ENCODE results near the gene C1orf74. TPM values are rescaled to one million over a fixed set of nuclear protein-coding genes. Genes with fewer than 3 reads are reported as not detected.

Gene C1orf74
- polyA plus RNA-seq, 1 of the 3 experiments (the other 2 are of a cell fraction) = 1.5 TPM

DNA sequence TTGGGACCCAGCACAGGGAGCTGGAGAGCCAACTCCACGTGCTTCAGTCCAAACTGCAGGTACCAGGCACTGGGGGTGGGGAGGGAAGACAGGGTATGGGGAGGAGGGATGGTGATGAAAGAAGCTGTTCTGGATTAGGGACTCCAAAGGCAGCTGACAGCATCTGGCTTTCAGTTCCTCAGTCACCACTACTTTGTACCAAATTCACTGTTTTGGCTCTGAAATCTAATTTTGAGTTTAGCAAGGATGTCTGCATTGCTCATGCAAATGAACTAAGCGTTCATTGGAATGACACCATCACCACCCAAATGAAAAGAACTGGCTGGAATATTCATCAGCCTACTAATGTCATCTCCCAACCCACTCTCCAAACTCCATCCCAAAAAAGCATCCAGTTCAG lies 8.7 kb downstream of the C1orf74 start (continued):
- TF ChIP-seq, protein P1, sequence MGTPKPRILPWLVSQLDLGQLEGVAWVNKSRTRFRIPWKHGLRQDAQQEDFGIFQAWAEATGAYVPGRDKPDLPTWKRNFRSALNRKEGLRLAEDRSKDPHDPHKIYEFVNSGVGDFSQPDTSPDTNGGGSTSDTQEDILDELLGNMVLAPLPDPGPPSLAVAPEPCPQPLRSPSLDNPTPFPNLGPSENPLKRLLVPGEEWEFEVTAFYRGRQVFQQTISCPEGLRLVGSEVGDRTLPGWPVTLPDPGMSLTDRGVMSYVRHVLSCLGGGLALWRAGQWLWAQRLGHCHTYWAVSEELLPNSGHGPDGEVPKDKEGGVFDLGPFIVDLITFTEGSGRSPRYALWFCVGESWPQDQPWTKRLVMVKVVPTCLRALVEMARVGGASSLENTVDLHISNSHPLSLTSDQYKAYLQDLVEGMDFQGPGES (IDR thresholded peaks at IDR 0.05; ENCODE audit: low read depth, low read length) = no peak
- TF ChIP-seq, protein P2, sequence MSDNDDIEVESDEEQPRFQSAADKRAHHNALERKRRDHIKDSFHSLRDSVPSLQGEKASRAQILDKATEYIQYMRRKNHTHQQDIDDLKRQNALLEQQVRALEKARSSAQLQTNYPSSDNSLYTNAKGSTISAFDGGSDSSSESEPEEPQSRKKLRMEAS (IDR thresholded peaks at IDR 0.05; ENCODE audit: low read depth) = no peak
- TF ChIP-seq, protein P3, sequence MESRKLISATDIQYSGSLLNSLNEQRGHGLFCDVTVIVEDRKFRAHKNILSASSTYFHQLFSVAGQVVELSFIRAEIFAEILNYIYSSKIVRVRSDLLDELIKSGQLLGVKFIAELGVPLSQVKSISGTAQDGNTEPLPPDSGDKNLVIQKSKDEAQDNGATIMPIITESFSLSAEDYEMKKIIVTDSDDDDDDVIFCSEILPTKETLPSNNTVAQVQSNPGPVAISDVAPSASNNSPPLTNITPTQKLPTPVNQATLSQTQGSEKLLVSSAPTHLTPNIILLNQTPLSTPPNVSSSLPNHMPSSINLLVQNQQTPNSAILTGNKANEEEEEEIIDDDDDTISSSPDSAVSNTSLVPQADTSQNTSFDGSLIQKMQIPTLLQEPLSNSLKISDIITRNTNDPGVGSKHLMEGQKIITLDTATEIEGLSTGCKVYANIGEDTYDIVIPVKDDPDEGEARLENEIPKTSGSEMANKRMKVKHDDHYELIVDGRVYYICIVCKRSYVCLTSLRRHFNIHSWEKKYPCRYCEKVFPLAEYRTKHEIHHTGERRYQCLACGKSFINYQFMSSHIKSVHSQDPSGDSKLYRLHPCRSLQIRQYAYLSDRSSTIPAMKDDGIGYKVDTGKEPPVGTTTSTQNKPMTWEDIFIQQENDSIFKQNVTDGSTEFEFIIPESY (IDR thresholded peaks at IDR 0.05; ENCODE audit: borderline replicate concordance, low read depth) = no peak
- TF ChIP-seq, protein P4, sequence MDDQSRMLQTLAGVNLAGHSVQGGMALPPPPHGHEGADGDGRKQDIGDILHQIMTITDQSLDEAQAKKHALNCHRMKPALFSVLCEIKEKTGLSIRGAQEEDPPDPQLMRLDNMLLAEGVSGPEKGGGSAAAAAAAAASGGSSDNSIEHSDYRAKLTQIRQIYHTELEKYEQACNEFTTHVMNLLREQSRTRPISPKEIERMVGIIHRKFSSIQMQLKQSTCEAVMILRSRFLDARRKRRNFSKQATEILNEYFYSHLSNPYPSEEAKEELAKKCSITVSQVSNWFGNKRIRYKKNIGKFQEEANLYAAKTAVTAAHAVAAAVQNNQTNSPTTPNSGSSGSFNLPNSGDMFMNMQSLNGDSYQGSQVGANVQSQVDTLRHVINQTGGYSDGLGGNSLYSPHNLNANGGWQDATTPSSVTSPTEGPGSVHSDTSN (IDR thresholded peaks at IDR 0.05) = no peak
- no peak for TF ChIP-seq EP300 (IDR thresholded peaks at IDR 0.05; ENCODE audit: borderline replicate concordance in 1 of 2, low read depth in 1 of 2, low read length in 1 of 2)

DNA sequence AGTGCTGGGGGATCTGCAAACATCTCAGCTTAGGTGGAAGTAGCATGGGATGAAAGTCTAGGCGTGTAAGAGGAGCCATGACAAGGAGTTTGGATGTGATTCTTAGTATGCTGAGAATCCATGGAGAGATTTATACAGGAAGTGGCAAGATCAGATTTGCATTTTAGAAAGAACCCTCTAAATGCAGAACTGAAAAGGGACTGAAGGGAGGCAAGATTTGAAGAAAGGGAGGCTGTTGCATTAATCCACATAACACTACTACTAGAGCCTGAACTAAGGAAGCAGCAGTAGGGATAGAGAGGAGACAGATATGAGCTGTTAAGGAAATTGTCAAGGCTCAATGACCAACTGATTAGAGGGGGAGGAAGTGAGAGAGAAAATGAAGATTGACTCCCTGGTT lies 9.8 kb downstream of the C1orf74 start:
- H3K79me2 ChIP-seq (ENCODE audit: insufficient read depth) = no peaks in the 10 kb centered on the region
- H4K20me1 ChIP-seq (ENCODE audit: insufficient read depth) = no peaks in the 10 kb centered on the region
- no peak for DNase-seq
- TF ChIP-seq ELF1 (IDR thresholded peaks at IDR 0.05) = no peak
- no peak overlapping the region for H3K27ac ChIP-seq (ENCODE audit: low read depth in 2 of 2, low read length in 1 of 2)
- peaks cover 17% of the 10 kb centered on the region for H3F3A ChIP-seq (replicated peaks; ENCODE audit: insufficient read depth)
- peaks cover 0 to 2% of the 10 kb centered on the region in 2 experiments for H3K36me3 ChIP-seq (replicated peaks in 1 of 2; ENCODE audit: control insufficient read depth in 1 of 2, insufficient read depth in 2 of 2, low read length in 1 of 2)
- no peak overlapping the region for H2AFZ ChIP-seq (ENCODE audit: low read depth)
- no peaks in the 10 kb centered on the region for H3K9me2 ChIP-seq
- H3K4me2 ChIP-seq = no peak overlapping the region
- H3K9me3 ChIP-seq = no peaks in the 10 kb centered on the region
- peaks cover 13 to 15% of the 10 kb centered on the region in 2 experiments; a peak in 3 of 4 replicates for H3K4me1 ChIP-seq (ENCODE audit: control insufficient read depth in 1 of 2, insufficient read depth in 2 of 2, low read depth in 1 of 2, low read length in 1 of 2)
- no peak overlapping the region for H3K9ac ChIP-seq
- H3K4me3 ChIP-seq (ENCODE audit: low read depth in 2 of 2, low read length in 1 of 2) = no peak overlapping the region
- ChIA-PET CTCF (interaction anchor here (0.7 to 2.3 kb wide), 3 partner anchors 40 to 518 kb away, joined by 3 to 6 read pairs (median 3); no protein-coding TSS in a partner anchor), POLR2A (no interaction called here)
- H3K27me3 ChIP-seq (ENCODE audit: insufficient read depth) = no peaks in the 10 kb centered on the region
- 73% methylated on average over 1 of the region's 1 CpG for WGBS (ENCODE audit: low lambda C conversion rate)

DNA sequence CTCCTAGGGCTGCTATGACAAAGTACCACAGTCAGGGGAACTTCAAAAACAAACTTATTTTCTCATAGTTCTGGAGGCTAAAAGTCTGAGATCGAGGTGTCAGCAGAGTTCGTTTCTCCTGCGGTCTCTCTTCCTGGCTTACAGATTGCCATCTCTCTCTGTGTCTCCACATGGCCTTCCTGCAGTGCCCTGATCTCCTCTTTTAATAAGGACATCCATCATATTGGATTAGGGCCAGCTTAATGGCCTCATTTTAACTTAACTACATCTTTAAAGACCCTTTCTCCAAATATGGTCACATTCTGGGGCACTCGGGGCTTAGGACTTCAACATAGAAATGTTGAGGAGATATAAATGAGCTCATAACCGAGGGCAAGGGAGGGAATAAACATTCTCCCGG lies 12.2 kb downstream of the C1orf74 start:
- 37% methylated on average over 6 of the region's 6 CpGs for WGBS (ENCODE audit: low lambda C conversion rate)

More for the DNA sequence above, 12.2 kb downstream of the C1orf74 start:
- ChIA-PET POLR2A (interaction anchor here (1.3 kb wide), 1 partner anchor 11 kb away, joined by 3 read pairs; no protein-coding TSS in a partner anchor), CTCF (interaction anchor here (1.2 to 1.5 kb wide), 2 partner anchors 12 to 79 kb away, joined by 3 to 4 read pairs; no protein-coding TSS in a partner anchor)
- Histone ChIP-seq H3K9me3 (no peaks in the 10 kb centered on the region), H3K36me3 (replicated peaks in 1 of 2; ENCODE audit: control insufficient read depth in 1 of 2, insufficient read depth in 2 of 2, low read length in 1 of 2) (no peaks in the 10 kb centered on the region), H3K9ac (no peak overlapping the region), H3K9me2 (no peaks in the 10 kb centered on the region), H3F3A (replicated peaks; ENCODE audit: insufficient read depth) (peaks cover 37% of the 10 kb centered on the region), H3K79me2 (ENCODE audit: insufficient read depth) (no peaks in the 10 kb centered on the region), H4K20me1 (ENCODE audit: insufficient read depth) (no peaks in the 10 kb centered on the region), H3K4me2 (no peak overlapping the region), H3K4me3 (ENCODE audit: low read depth in 2 of 2, low read length in 1 of 2) (no peak overlapping the region), H3K4me1 (ENCODE audit: control insufficient read depth in 1 of 2, insufficient read depth in 2 of 2, low read depth in 1 of 2, low read length in 1 of 2) (peaks cover 18 to 36% of the 10 kb centered on the region in 2 experiments), H3K27me3 (ENCODE audit: insufficient read depth) (no peaks in the 10 kb centered on the region), H2AFZ (ENCODE audit: low read depth) (no peak overlapping the region), H3K27ac (ENCODE audit: low read depth in 2 of 2, low read length in 1 of 2) (no peak overlapping the region)
- DNase-seq = peak; percentile 53
- TF ChIP-seq RXRA (IDR thresholded peaks at IDR 0.05; ENCODE audit: borderline replicate concordance, low read depth) (no peak), RFX5 (IDR thresholded peaks at IDR 0.05; ENCODE audit: low read length) (no peak), EP300 (IDR thresholded peaks at IDR 0.05; ENCODE audit: borderline replicate concordance in 1 of 2, low read depth in 1 of 2, low read length in 1 of 2) (peak in 1 of 2 experiments; percentile 48; a peak in 1 of 4 replicates), GATA2 (CRISPR knock-in tag; IDR thresholded peaks at IDR 0.05) (peak; percentile 74)
- TF ChIP-seq, protein P5, sequence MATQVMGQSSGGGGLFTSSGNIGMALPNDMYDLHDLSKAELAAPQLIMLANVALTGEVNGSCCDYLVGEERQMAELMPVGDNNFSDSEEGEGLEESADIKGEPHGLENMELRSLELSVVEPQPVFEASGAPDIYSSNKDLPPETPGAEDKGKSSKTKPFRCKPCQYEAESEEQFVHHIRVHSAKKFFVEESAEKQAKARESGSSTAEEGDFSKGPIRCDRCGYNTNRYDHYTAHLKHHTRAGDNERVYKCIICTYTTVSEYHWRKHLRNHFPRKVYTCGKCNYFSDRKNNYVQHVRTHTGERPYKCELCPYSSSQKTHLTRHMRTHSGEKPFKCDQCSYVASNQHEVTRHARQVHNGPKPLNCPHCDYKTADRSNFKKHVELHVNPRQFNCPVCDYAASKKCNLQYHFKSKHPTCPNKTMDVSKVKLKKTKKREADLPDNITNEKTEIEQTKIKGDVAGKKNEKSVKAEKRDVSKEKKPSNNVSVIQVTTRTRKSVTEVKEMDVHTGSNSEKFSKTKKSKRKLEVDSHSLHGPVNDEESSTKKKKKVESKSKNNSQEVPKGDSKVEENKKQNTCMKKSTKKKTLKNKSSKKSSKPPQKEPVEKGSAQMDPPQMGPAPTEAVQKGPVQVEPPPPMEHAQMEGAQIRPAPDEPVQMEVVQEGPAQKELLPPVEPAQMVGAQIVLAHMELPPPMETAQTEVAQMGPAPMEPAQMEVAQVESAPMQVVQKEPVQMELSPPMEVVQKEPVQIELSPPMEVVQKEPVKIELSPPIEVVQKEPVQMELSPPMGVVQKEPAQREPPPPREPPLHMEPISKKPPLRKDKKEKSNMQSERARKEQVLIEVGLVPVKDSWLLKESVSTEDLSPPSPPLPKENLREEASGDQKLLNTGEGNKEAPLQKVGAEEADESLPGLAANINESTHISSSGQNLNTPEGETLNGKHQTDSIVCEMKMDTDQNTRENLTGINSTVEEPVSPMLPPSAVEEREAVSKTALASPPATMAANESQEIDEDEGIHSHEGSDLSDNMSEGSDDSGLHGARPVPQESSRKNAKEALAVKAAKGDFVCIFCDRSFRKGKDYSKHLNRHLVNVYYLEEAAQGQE (IDR thresholded peaks at IDR 0.05; ENCODE audit: low read depth, low read length) = no peak
